ENCODE measurements around the gene COG1. TPM values are rescaled to one million over a fixed set of nuclear protein-coding genes. Genes with fewer than 3 reads are reported as not detected.

COG1 gene
- total and polyA plus RNA-seq, 10 donors = 8.9 to 48.8 (median 32.2) TPM

GRCh38 chr17:73237714-73238113 is 44.9 kb downstream of the COG1 start:
- DNase-seq = no peak
- H3K4me1 ChIP-seq = peaks cover 3 to 64% (median 35%) of the 10 kb centered on the region in 6 donors

GRCh38 chr17:73240561-73240960 is 47.7 kb downstream of the COG1 start:
- no peak for TF ChIP-seq POLR2A (IDR thresholded peaks at IDR 0.05)
- no peak for TF ChIP-seq POLR2AphosphoS5 (IDR thresholded peaks at IDR 0.05)
- TF ChIP-seq CTCF (IDR thresholded peaks at IDR 0.05 in 8 of 11, conservative IDR thresholded peaks at IDR 0.05 in 3 of 11) = no peak
- Histone ChIP-seq H3K27me3 (replicated peaks in 1 of 7) (no peaks in the 10 kb centered on the region), H3K27ac (no peak overlapping the region), H3K36me3 (peaks cover 0 to 73% (median 34%) of the 10 kb centered on the region in 6 donors), H3K4me1 (peaks cover 0 to 45% (median 21%) of the 10 kb centered on the region in 6 donors), H3K4me3 (no peak overlapping the region), H3K9me3 (no peaks in the 10 kb centered on the region)
- intact Hi-C loops (cut with DNase I; ENCODE audit: low total_unique reads) = no loop called here
- WGBS, 5 donors = 40 to 67% (median 50%) methylated on average over 2 of the region's 2 CpGs
- DNase-seq = no peak

More at GRCh38 chr17:73237714-73238113, 44.9 kb downstream of the COG1 start:
- H3K36me3 ChIP-seq = peaks cover 0 to 53% (median 18%) of the 10 kb centered on the region in 6 donors
- no peaks in the 10 kb centered on the region for H3K9me3 ChIP-seq
- H3K27me3 ChIP-seq (replicated peaks in 1 of 7) = no peaks in the 10 kb centered on the region
- no peak for TF ChIP-seq POLR2AphosphoS5 (IDR thresholded peaks at IDR 0.05)
- TF ChIP-seq CTCF (IDR thresholded peaks at IDR 0.05 in 8 of 11, conservative IDR thresholded peaks at IDR 0.05 in 3 of 11) = no peak
- TF ChIP-seq POLR2A (IDR thresholded peaks at IDR 0.05) = no peak
- 52 to 63% (median 59%) methylated on average over 6 of the region's 6 CpGs for WGBS, 5 donors
- H3K27ac ChIP-seq = peak overlapping the region in 1 of 8 donors; percentile 13
- no peak overlapping the region for H3K4me3 ChIP-seq
- intact Hi-C loops (cut with DNase I; ENCODE audit: low total_unique reads) = no loop called here

- Histone ChIP-seq H3K36me3 (peaks cover 0 to 68% (median 26%) of the 10 kb centered on the region in 6 donors), H3K27ac (no peak overlapping the region), H3K9me3 (no peaks in the 10 kb centered on the region), H3K4me1 (no peaks in the 10 kb centered on the region), H3K4me3 (no peak overlapping the region), H3K27me3 (replicated peaks in 1 of 7) (no peaks in the 10 kb centered on the region)
- no peak for DNase-seq
- no peak for TF ChIP-seq POLR2AphosphoS5 (IDR thresholded peaks at IDR 0.05)
- no peak for TF ChIP-seq CTCF (IDR thresholded peaks at IDR 0.05 in 8 of 11, conservative IDR thresholded peaks at IDR 0.05 in 3 of 11)
- TF ChIP-seq POLR2A (IDR thresholded peaks at IDR 0.05) = no peak
- intact Hi-C loops (cut with DNase I; ENCODE audit: low total_unique reads) = no loop called here
- 89 to 97% (median 90%) methylated on average over 2 of the region's 2 CpGs for WGBS, 5 donors
Observed at GRCh38 chr17:73247726-73248125, 54.9 kb downstream of the COG1 start.

- no peaks in the 10 kb centered on the region for H3K4me1 ChIP-seq
- DNase-seq = no peak
- intact Hi-C loops (cut with DNase I; ENCODE audit: low total_unique reads) = no loop called here
- no peak overlapping the region for H3K27ac ChIP-seq
- TF ChIP-seq POLR2AphosphoS5 (IDR thresholded peaks at IDR 0.05) (no peak), CTCF (IDR thresholded peaks at IDR 0.05 in 8 of 11, conservative IDR thresholded peaks at IDR 0.05 in 3 of 11) (no peak)
- no peaks in the 10 kb centered on the region for H3K27me3 ChIP-seq (replicated peaks in 1 of 7)
- no peaks in the 10 kb centered on the region for H3K9me3 ChIP-seq
- no peak overlapping the region for H3K4me3 ChIP-seq
- WGBS, 5 donors = 91 to 94% (median 92%) methylated on average over 10 of the region's 10 CpGs
- H3K36me3 ChIP-seq = peaks cover 0 to 60% (median 20%) of the 10 kb centered on the region in 6 donors
Observed at GRCh38 chr17:73248532-73248931, 55.7 kb downstream of the COG1 start.
